Fibroblast of skin of back (primary cell): ENCODE measurements around the gene AQP5.

Experiments
- DNase-seq: peaks from one replicate; pipeline ENCODE4 v3.0.0-alpha.2; 2013

AQP5 gene

GRCh38 chr12:49932533-49933130, 29.0 kb upstream of the AQP5 start:
- no peak for DNase-seq

GRCh38 chr12:49933796-49934195, 27.9 kb upstream of the AQP5 start:
- peak; percentile 40 for DNase-seq

GRCh38 chr12:49934505-49934904, 27.2 kb upstream of the AQP5 start:
- DNase-seq, result no peak

GRCh38 chr12:49936925-49937324, 24.7 kb upstream of the AQP5 start:
- DNase-seq, result no peak

GRCh38 chr12:49937639-49938300, 23.9 kb upstream of the AQP5 start:
- DNase-seq, result no peak

- DNase-seq, result no peak
Measured at GRCh38 chr12:49939307-49939706, 22.4 kb upstream of the AQP5 start.

- DNase-seq, result no peak
Measured at GRCh38 chr12:49939707-49940106, 22.0 kb upstream of the AQP5 start.

GRCh38 chr12:49941556-49942511, 19.8 kb upstream of the AQP5 start:
- no peak for DNase-seq

- no peak for DNase-seq
Measured at GRCh38 chr12:49942512-49942893, 19.2 kb upstream of the AQP5 start.

GRCh38 chr12:49942921-49943624, 18.6 kb upstream of the AQP5 start:
- DNase-seq, result no peak

GRCh38 chr12:49943625-49943960, 18.1 kb upstream of the AQP5 start:
- no peak for DNase-seq

- DNase-seq, result no peak
Measured at GRCh38 chr12:49944046-49944445, 17.6 kb upstream of the AQP5 start.

GRCh38 chr12:49944718-49945117, 17.0 kb upstream of the AQP5 start:
- no peak for DNase-seq

- peak; percentile 80 for DNase-seq
Measured at GRCh38 chr12:49945394-49946080, 16.1 kb upstream of the AQP5 start.

- DNase-seq, result no peak
Measured at GRCh38 chr12:49946086-49946485, 15.6 kb upstream of the AQP5 start.

GRCh38 chr12:49946497-49946896, 15.2 kb upstream of the AQP5 start:
- DNase-seq, result no peak

- DNase-seq, result no peak
Measured at GRCh38 chr12:49947593-49948226, 14.0 kb upstream of the AQP5 start.

- DNase-seq, result no peak
Measured at GRCh38 chr12:49948866-49949845, 12.5 kb upstream of the AQP5 start.

- DNase-seq, result no peak
Measured at GRCh38 chr12:49949866-49950265, 11.8 kb upstream of the AQP5 start.
